Upper lobe of left lung (tissue), 4 donors: ENCODE results near the gene ALS2.

Experiments used
- CTCF ChIP-seq, 6 experiments: fragments of 450-650 bp in 4 of 6; fragments of 200-600 bp in 2 of 6; sonication (generic) in 2 of 6; IDR thresholded peaks; one replicate each; pipeline ENCODE4 v1.5.1; 2016 to 2019; ENCODE audit warnings: antibody characterized with exemption in 6 of 6
- POLR2A ChIP-seq, 4 donors: fragments of 450-650 bp; IDR thresholded peaks; one replicate each; pipeline ENCODE4 v1.5.1; 2016 to 2017; ENCODE audit warnings: antibody characterized with exemption in 4 of 4, mild to moderate bottlenecking in 2 of 4

- no peak for TF ChIP-seq POLR2A (IDR thresholded peaks at IDR 0.05)
- no peak for TF ChIP-seq CTCF (IDR thresholded peaks at IDR 0.05)
Measured at GRCh38 chr2:201685156-201685555, 95.6 kb downstream of the ALS2 start.
